Measurements from ENCODE around the gene NEDD9. TPM values are rescaled to one million over a fixed set of nuclear protein-coding genes. Genes with fewer than 3 reads are reported as not detected.

NEDD9 gene
- total and polyA plus RNA-seq, 2 donors (not counting 1 experiment from before 2014, with no cell fraction given): 38.9 to 46.2 TPM

- H2AFZ ChIP-seq (ENCODE audit: insufficient read depth, low read depth, low read length, poor library complexity, severe bottlenecking): no peak overlapping the region
Observed at GRCh38 chr6:11214084-11214833, 18.2 kb downstream of the NEDD9 start.

More at GRCh38 chr6:11214084-11214833, 18.2 kb downstream of the NEDD9 start:
- intact Hi-C loops (cut with micrococcal nuclease): no loop called here
- peaks cover 70% of the 10 kb centered on the region for H3K79me2 ChIP-seq (ENCODE audit: control insufficient read depth, insufficient read depth, low read length)
- H3K27me3 ChIP-seq (replicated peaks in 1 of 4; ENCODE audit: control extremely low read depth in 1 of 4, control insufficient read depth in 3 of 4, insufficient read depth in 4 of 4, low read length in 3 of 4): no peaks in the 10 kb centered on the region
- Mint-ChIP-seq H3K4me1 (peaks cover 16% of the 10 kb centered on the region), H3K9me3 (ENCODE audit: insufficient read depth) (no peaks in the 10 kb centered on the region), H3K27ac (no peak overlapping the region), H3K27me3 (no peaks in the 10 kb centered on the region), H3K4me3 (no peak overlapping the region)
- POLR2A ChIA-PET: no interaction called here
- no peaks in the 10 kb centered on the region for H3K9me3 ChIP-seq (ENCODE audit: control extremely low read depth in 1 of 3, control insufficient read depth in 2 of 3, insufficient read depth in 1 of 3, low read length in 2 of 3)
- H3K4me1 ChIP-seq (ENCODE audit: control insufficient read depth in 2 of 2, insufficient read depth in 2 of 2, low read length in 2 of 2): peaks cover 0 to 6% of the 10 kb centered on the region in 2 donors
- no peak overlapping the region for H3K4me3 ChIP-seq (ENCODE audit: control extremely low read depth in 1 of 5, extremely low read depth in 1 of 5, insufficient read depth in 1 of 5, low read depth in 2 of 5, low read length in 4 of 5)
- no peak for TF ChIP-seq CTCF (IDR thresholded peaks at IDR 0.05)
- TF ChIP-seq EZH2 (IDR thresholded peaks at IDR 0.05; ENCODE audit: borderline replicate concordance, insufficient read depth, low read depth, low read length, poor library complexity, severe bottlenecking): no peak
- no peak overlapping the region for H3K4me2 ChIP-seq (replicated peaks; ENCODE audit: low read depth, low read length, poor library complexity, severe bottlenecking)
- H4K20me1 ChIP-seq (ENCODE audit: control insufficient read depth, insufficient read depth, low read length, poor library complexity, severe bottlenecking): peaks cover 24% of the 10 kb centered on the region
- H3K36me3 ChIP-seq (replicated peaks in 1 of 2; ENCODE audit: control extremely low read depth in 1 of 2, control insufficient read depth in 1 of 2, extremely low read depth in 1 of 2, insufficient read depth in 2 of 2, low read length in 1 of 2): peaks cover 6 to 77% of the 10 kb centered on the region in 2 experiments
- no peak overlapping the region for H3K9ac ChIP-seq (ENCODE audit: low read length)
- WGBS (ENCODE audit: insufficient coverage): 99% methylated on average over 14 of the region's 16 CpGs
- CTCF ChIA-PET: interaction anchor here (1.8 kb wide), 1 partner anchor 282 kb away, joined by 8 read pairs; no protein-coding TSS in a partner anchor
- no peak overlapping the region for H3K27ac ChIP-seq (ENCODE audit: low read length in 2 of 2)
- ATAC-seq (ENCODE audit: low read depth) (no peak), DNase-seq (no peak)

All from B cell (primary cell).